ENCODE data around the gene MED8. TPM values are rescaled to one million over a fixed set of nuclear protein-coding genes. Genes with fewer than 3 reads are reported as not detected.

Gene MED8
- total RNA-seq, 2 donors from 2014 or later = 18.8 to 21.3 TPM

- H3K4me1 ChIP-seq = peaks cover 0 to 34% of the 10 kb centered on the region in 2 donors
Measured at GRCh38 chr1:43363935-43364525, 25.6 kb downstream of the MED8 start.

GRCh38 chr1:43363283-43363934, 26.2 kb downstream of the MED8 start:
- Histone ChIP-seq H3K9me3 (no peaks in the 10 kb centered on the region), H3K27me3 (no peaks in the 10 kb centered on the region), H3K4me3 (no peak overlapping the region), H3K36me3 (peaks cover 37% of the 10 kb centered on the region), H3K27ac (no peak overlapping the region), H3K4me1 (peaks cover 0 to 31% of the 10 kb centered on the region in 2 donors)
- no peak for TF ChIP-seq CTCF (IDR thresholded peaks at IDR 0.05)
- DNase-seq (ENCODE audit: low spot score) = no peak

More at GRCh38 chr1:43363935-43364525, 25.6 kb downstream of the MED8 start:
- no peak overlapping the region for H3K27ac ChIP-seq
- H3K9me3 ChIP-seq = no peaks in the 10 kb centered on the region
- no peaks in the 10 kb centered on the region for H3K27me3 ChIP-seq
- H3K36me3 ChIP-seq = peaks cover 37% of the 10 kb centered on the region
- no peak for DNase-seq (ENCODE audit: low spot score)
- no peak overlapping the region for H3K4me3 ChIP-seq
- no peak for TF ChIP-seq CTCF (IDR thresholded peaks at IDR 0.05)

GRCh38 chr1:43360616-43361015, 29.0 kb downstream of the MED8 start:
- Histone ChIP-seq H3K27me3 (no peaks in the 10 kb centered on the region), H3K4me3 (no peak overlapping the region), H3K4me1 (peaks cover 0 to 17% of the 10 kb centered on the region in 2 donors), H3K9me3 (no peaks in the 10 kb centered on the region), H3K36me3 (peaks cover 37% of the 10 kb centered on the region), H3K27ac (no peak overlapping the region)
- DNase-seq (ENCODE audit: low spot score) = no peak
- no peak for TF ChIP-seq CTCF (IDR thresholded peaks at IDR 0.05)

GRCh38 chr1:43359696-43360095, 29.9 kb downstream of the MED8 start:
- DNase-seq (ENCODE audit: low spot score) = no peak
- H3K27me3 ChIP-seq = no peaks in the 10 kb centered on the region
- no peaks in the 10 kb centered on the region for H3K9me3 ChIP-seq
- H3K4me1 ChIP-seq = peaks cover 0 to 14% of the 10 kb centered on the region in 2 donors
- TF ChIP-seq CTCF (IDR thresholded peaks at IDR 0.05) = no peak
- H3K36me3 ChIP-seq = peaks cover 30% of the 10 kb centered on the region
- peak overlapping the region in 1 of 2 donors; percentile 73 for H3K4me3 ChIP-seq
- H3K27ac ChIP-seq = no peak overlapping the region

- Histone ChIP-seq H3K27ac (peak within 1 kb of the TSS; percentile 90 to 95), H3K4me3 (peak within 1 kb of the TSS; percentile 63 to 73), H3K36me3 (peaks cover 23% of the 10 kb centered on the region), H3K4me1 (peaks cover 0 to 14% of the 10 kb centered on the region in 2 donors), H3K9me3 (no peaks in the 10 kb centered on the region), H3K27me3 (no peaks in the 10 kb centered on the region)
- no peak for TF ChIP-seq CTCF (IDR thresholded peaks at IDR 0.05)
- DNase-seq (ENCODE audit: low spot score) = peak; percentile 99
Measured at GRCh38 chr1:43358746-43359693, 30.6 kb downstream of the MED8 start, which contains the start of gene CDC20. Gene CDC20 (plus strand): TSS chr1:43358981. CDS start chr1:43359216, 235 bp downstream.

Measured in right atrium auricular region (tissue), 2 donors.